GM10248 (cell line): ENCODE results near the gene GNB1L.

Source experiments
- CTCF ChIA-PET: fragments of 300-600 bp; sonication (Branson Sonifier 250); formaldehyde crosslinking; extraction: SDS; loops from one replicate; lab custom pipeline; 2021; ENCODE audit warnings: antibody characterized with exemption; lab: Yijun Ruan, JAX
- POLR2A ChIA-PET: fragments of 350-650 bp; sonication (Branson Sonifier 250); formaldehyde crosslinking; extraction: SDS; loops from one replicate; lab custom pipeline; 2020; ENCODE audit warnings: antibody characterized with exemption; lab: Yijun Ruan, JAX
- DNase-seq: peaks from one replicate; pipeline ENCODE4 v3.0.0; 2012; ENCODE audit errors: extremely low spot score
- CTCF ChIP-seq: IDR thresholded peaks from 2 replicates; pipeline ENCODE4 v1.5.1; 2012; ENCODE audit warnings: mild to moderate bottlenecking, low read depth; ENCODE audit errors: extremely low read depth, missing control alignments, control extremely low read depth

Gene GNB1L

GRCh38 chr22:19831016-19831415, 23.7 kb downstream of the GNB1L start:
- CTCF ChIA-PET: no interaction called here
- TF ChIP-seq CTCF: no peak
- POLR2A ChIA-PET: no interaction called here
- no peak for DNase-seq

- DNase-seq: no peak
- CTCF ChIA-PET: no interaction called here
- no peak for TF ChIP-seq CTCF
- POLR2A ChIA-PET: no interaction called here
These were observed 26.7 kb downstream of the GNB1L start for GRCh38 chr22:19828035-19828401.

- CTCF ChIA-PET: no interaction called here
- DNase-seq: no peak
- POLR2A ChIA-PET: no interaction called here
- no peak for TF ChIP-seq CTCF
These were observed 27.2 kb downstream of the GNB1L start for GRCh38 chr22:19827341-19828034.

GRCh38 chr22:19826619-19826950, 28.1 kb downstream of the GNB1L start:
- CTCF ChIA-PET: no interaction called here
- TF ChIP-seq CTCF: no peak
- POLR2A ChIA-PET: interaction anchor here (0.6 kb wide), 1 partner anchor 79 kb away, joined by 5 read pairs; no protein-coding TSS in a partner anchor
- no peak for DNase-seq

- no peak for DNase-seq
- CTCF ChIA-PET: no interaction called here
These were observed 28.6 kb downstream of the GNB1L start for GRCh38 chr22:19825904-19826618.

GRCh38 chr22:19824926-19825339, 29.7 kb downstream of the GNB1L start:
- ChIA-PET POLR2A (no interaction called here), CTCF (no interaction called here)
- DNase-seq: no peak
- TF ChIP-seq CTCF: no peak

More at GRCh38 chr22:19825904-19826618, 28.6 kb downstream of the GNB1L start:
- POLR2A ChIA-PET: interaction anchor here (0.6 kb wide), 1 partner anchor 79 kb away, joined by 5 read pairs; no protein-coding TSS in a partner anchor
- TF ChIP-seq CTCF: no peak
